Measurements from ENCODE around the gene NCOA1. TPM values are rescaled to one million over a fixed set of nuclear protein-coding genes. Genes with fewer than 3 reads are reported as not detected.

The NCOA1 gene
- total and polyA plus RNA-seq, 2 donors (not counting 3 experiments of a cell fraction or from before 2014, with no cell fraction given), result 11.4 to 14.1 TPM

DNA sequence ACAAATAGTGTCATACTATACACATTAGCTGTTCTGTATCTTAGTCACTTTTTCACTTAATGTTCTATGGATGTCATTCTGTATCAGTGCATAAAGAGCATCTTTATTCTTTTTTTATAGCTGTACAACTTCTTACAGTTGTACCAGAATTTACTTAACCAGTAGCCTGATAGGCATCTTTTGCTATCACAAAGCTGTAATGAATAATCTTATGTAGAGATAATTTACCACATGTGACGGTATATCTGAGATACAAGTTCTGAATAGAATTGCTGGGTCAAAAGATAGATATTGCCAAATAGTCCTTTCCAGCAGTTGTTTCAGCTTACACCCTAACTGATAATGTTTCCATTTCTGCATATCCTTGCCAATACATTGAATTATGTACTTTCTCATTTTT lies 232.1 kb downstream of the NCOA1 start:
- DNase-seq (ENCODE audit: low read depth, low spot score) (no peak), FAIRE-seq (no peak)
- Histone ChIP-seq H3K27ac (ENCODE audit: insufficient read depth, low read depth, low read length) (no peak overlapping the region), H2AFZ (ENCODE audit: low read depth, low read length) (no peak overlapping the region), H4K20me1 (replicated peaks; ENCODE audit: control insufficient read depth, extremely low read depth, insufficient read depth, low read length) (no peaks in the 10 kb centered on the region), H3K4me1 (ENCODE audit: control insufficient read depth, extremely low read depth, insufficient read depth, low read length) (no peaks in the 10 kb centered on the region), H3K36me3 (ENCODE audit: control insufficient read depth in 2 of 2, extremely low read depth in 1 of 2, insufficient read depth in 2 of 2, low read length in 2 of 2) (no peaks in the 10 kb centered on the region), H3K9me1 (replicated peaks; ENCODE audit: control insufficient read depth, extremely low read depth, insufficient read depth, low read length) (no peaks in the 10 kb centered on the region), H3K79me2 (ENCODE audit: control insufficient read depth, insufficient read depth, low read length) (no peaks in the 10 kb centered on the region), H3K4me2 (ENCODE audit: insufficient read depth, low read length) (no peak overlapping the region), H3K9me3 (replicated peaks; ENCODE audit: control insufficient read depth, insufficient read depth, low read length) (no peaks in the 10 kb centered on the region), H3K4me3 (replicated peaks in 1 of 3; ENCODE audit: insufficient read depth in 1 of 3, low read depth in 1 of 3, low read length in 3 of 3) (no peak overlapping the region), H3K9ac (replicated peaks; ENCODE audit: extremely low read depth, insufficient read depth, low read length) (no peak overlapping the region), H3K27me3 (ENCODE audit: control insufficient read depth in 2 of 2, insufficient read depth in 2 of 2, low read length in 2 of 2) (no peaks in the 10 kb centered on the region)
- no peak for TF ChIP-seq EZH2 (IDR thresholded peaks at IDR 0.05; ENCODE audit: borderline replicate concordance, low read depth, low read length, severe bottlenecking)
- TF ChIP-seq, protein P1, sequence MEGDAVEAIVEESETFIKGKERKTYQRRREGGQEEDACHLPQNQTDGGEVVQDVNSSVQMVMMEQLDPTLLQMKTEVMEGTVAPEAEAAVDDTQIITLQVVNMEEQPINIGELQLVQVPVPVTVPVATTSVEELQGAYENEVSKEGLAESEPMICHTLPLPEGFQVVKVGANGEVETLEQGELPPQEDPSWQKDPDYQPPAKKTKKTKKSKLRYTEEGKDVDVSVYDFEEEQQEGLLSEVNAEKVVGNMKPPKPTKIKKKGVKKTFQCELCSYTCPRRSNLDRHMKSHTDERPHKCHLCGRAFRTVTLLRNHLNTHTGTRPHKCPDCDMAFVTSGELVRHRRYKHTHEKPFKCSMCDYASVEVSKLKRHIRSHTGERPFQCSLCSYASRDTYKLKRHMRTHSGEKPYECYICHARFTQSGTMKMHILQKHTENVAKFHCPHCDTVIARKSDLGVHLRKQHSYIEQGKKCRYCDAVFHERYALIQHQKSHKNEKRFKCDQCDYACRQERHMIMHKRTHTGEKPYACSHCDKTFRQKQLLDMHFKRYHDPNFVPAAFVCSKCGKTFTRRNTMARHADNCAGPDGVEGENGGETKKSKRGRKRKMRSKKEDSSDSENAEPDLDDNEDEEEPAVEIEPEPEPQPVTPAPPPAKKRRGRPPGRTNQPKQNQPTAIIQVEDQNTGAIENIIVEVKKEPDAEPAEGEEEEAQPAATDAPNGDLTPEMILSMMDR (IDR thresholded peaks at IDR 0.05; ENCODE audit: extremely low read depth in 1 of 2, insufficient read depth in 1 of 2, low read depth in 1 of 2, low read length in 2 of 2), result no peak
- no peak for TF ChIP-seq POLR2A (IDR thresholded peaks at IDR 0.05; ENCODE audit: low read depth, low read length)
- no peak for TF ChIP-seq JUN (IDR thresholded peaks at IDR 0.05; ENCODE audit: borderline replicate concordance, insufficient read depth, insufficient read length, low read depth)
- TF ChIP-seq MYC (IDR thresholded peaks at IDR 0.05; ENCODE audit: low read depth, low read length), result no peak
- TF ChIP-seq FOS (IDR thresholded peaks at IDR 0.05; ENCODE audit: borderline replicate concordance, insufficient read depth, low read length), result no peak
- TF ChIP-seq, protein P2, sequence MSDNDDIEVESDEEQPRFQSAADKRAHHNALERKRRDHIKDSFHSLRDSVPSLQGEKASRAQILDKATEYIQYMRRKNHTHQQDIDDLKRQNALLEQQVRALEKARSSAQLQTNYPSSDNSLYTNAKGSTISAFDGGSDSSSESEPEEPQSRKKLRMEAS (IDR thresholded peaks at IDR 0.05; ENCODE audit: insufficient read depth, insufficient read length), result no peak
- TF ChIP-seq GATA2 (IDR thresholded peaks at IDR 0.05; ENCODE audit: insufficient read depth, insufficient read length, low read depth, low read length), result no peak
- TF ChIP-seq POLR2AphosphoS5 (IDR thresholded peaks at IDR 0.05; ENCODE audit: insufficient read depth, low read depth, low read length), result no peak
- no TSS peak for BruUV-seq (replicated peaks)
- ChIA-PET CTCF (interaction anchor here (1.3 kb wide), 1 partner anchor 20 kb away, joined by 3 read pairs; no protein-coding TSS in a partner anchor), POLR2A (no interaction called here)
- dilution Hi-C loops (cut with MboI; ENCODE audit: extremely low pct_ligation_motif_present, low sequenced_read_pairs) (no loop called here), intact Hi-C loops (cut with micrococcal nuclease) (no loop called here)

Measured in endothelial cell of umbilical vein (primary cell).